Stimulated activated CD4-positive, alpha-beta T cell treated with anti-CD3 and anti-CD28 coated beads, Interleukin-2, amount 100 ng/mL, for 48 hours (primary cell): ENCODE results near the gene COL4A1.

Experiments used
- DNase-seq, 2 donors: peaks; one replicate each; pipeline ENCODE4 v3.0.0-alpha.2; 2020

Gene COL4A1

GRCh38 chr13:110306960-110307766 lies at the start of gene COL4A1, which contains the start of gene COL4A2:
Gene COL4A1 (minus strand): TSS chr13:110307157. CDS start chr13:110307027, 130 bp downstream.
Gene COL4A2 (plus strand): TSS chr13:110307284. CDS start chr13:110307904, 620 bp downstream.
- DNase-seq, result no peak

GRCh38 chr13:110356362-110356761 lies 49.4 kb upstream of the COL4A1 start:
- no peak for DNase-seq

- DNase-seq, result no peak
Observed at GRCh38 chr13:110354715-110355473, 47.9 kb upstream of the COL4A1 start.

GRCh38 chr13:110354123-110354627 lies 47.2 kb upstream of the COL4A1 start:
- no peak for DNase-seq

GRCh38 chr13:110353339-110353977 lies 46.5 kb upstream of the COL4A1 start:
- DNase-seq, result no peak

GRCh38 chr13:110352735-110353134 lies 45.8 kb upstream of the COL4A1 start:
- DNase-seq, result peak in 1 of 2 donors; percentile 8

- DNase-seq, result no peak
Observed at GRCh38 chr13:110351636-110352420, 44.9 kb upstream of the COL4A1 start.

GRCh38 chr13:110350509-110350908 lies 43.6 kb upstream of the COL4A1 start:
- DNase-seq, result no peak

GRCh38 chr13:110350049-110350448 lies 43.1 kb upstream of the COL4A1 start:
- DNase-seq, result no peak

GRCh38 chr13:110349239-110349638 lies 42.3 kb upstream of the COL4A1 start:
- DNase-seq, result no peak

- DNase-seq, result no peak
Observed at GRCh38 chr13:110348309-110349105, 41.5 kb upstream of the COL4A1 start.

GRCh38 chr13:110347535-110348308 lies 40.8 kb upstream of the COL4A1 start:
- DNase-seq, result no peak

- DNase-seq, result no peak
Observed at GRCh38 chr13:110347088-110347487, 40.1 kb upstream of the COL4A1 start.

- no peak for DNase-seq
Observed at GRCh38 chr13:110346661-110347067, 39.7 kb upstream of the COL4A1 start.

GRCh38 chr13:110345701-110346100 lies 38.7 kb upstream of the COL4A1 start:
- no peak for DNase-seq

- DNase-seq, result no peak
Observed at GRCh38 chr13:110345266-110345665, 38.3 kb upstream of the COL4A1 start.

- DNase-seq, result no peak
Observed at GRCh38 chr13:110344320-110344719, 37.4 kb upstream of the COL4A1 start.

GRCh38 chr13:110343241-110343865 lies 36.4 kb upstream of the COL4A1 start:
- no peak for DNase-seq

- no peak for DNase-seq
Observed at GRCh38 chr13:110342474-110342873, 35.5 kb upstream of the COL4A1 start.
